Stimulated activated CD8-positive, alpha-beta memory T cell treated with anti-CD3 and anti-CD28 coated beads, Interleukin-12 subunit alpha, Interleukin-12 subunit beta, amount 100 ng/mL, for 24 hours (primary cell): Measurements from ENCODE around the gene SLC6A12.
"Not testable (repeated sequence)": the region's sequence is repeated elsewhere in the genome, so short reads cannot be mapped to it uniquely, and the experiment has no call there.

Experiments used
- DNase-seq: peaks from one replicate; pipeline ENCODE4 v3.0.0-alpha.2; 2020; ENCODE audit errors: extremely low read depth

SLC6A12 gene

GRCh38 chr12:197911-198695, 15.9 kb downstream of the SLC6A12 start:
- no peak for DNase-seq

- no peak for DNase-seq
These were observed 16.6 kb downstream of the SLC6A12 start for GRCh38 chr12:197347-197746.

DNA sequence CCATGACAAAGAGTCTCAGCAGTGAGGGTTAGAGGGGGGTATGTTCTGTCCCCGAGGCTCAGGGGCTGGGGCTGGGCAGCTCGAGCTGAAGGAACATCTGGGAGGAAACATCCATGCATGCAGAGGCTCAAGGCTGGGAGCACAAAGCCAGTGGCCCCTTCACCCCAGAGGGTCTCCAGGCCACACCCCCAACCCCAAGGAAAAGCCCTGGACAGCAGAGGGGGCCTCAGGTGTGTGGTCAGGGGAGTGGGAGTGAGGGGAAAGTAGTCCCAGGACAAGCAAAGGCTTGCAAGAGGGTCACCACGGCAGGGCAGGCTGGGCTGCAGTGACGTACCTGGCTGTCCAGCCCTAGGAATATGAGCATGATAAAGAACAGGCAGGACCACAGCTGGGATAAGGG, 17.5 kb downstream of the SLC6A12 start:
- no peak for DNase-seq

DNA sequence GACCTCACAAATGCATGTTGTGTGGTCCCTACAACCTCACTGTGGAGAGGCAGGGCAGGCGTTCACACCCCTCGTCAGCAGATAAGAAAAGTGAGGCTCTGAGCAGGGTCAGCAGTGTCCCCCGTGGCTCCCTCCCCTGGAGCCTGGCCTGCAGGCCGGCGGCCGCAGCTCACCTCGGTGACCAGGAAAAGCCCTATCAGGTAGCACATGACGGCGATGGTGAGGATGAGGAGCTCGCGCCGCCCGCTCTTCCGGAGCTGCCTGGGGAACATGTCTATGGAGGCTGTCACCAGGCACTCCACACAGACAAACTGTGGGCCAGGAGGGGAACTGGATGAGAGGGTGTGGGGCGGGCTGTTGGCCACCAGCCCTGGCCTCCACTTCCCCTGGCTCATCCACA, 18.0 kb downstream of the SLC6A12 start:
- no peak for DNase-seq

- no peak for DNase-seq
These were observed 18.8 kb downstream of the SLC6A12 start for GRCh38 chr12:195156-195555.

- no peak for DNase-seq
These were observed 19.7 kb downstream of the SLC6A12 start for GRCh38 chr12:194276-194675.

GRCh38 chr12:193261-193660, 20.7 kb downstream of the SLC6A12 start:
- no peak for DNase-seq

DNA sequence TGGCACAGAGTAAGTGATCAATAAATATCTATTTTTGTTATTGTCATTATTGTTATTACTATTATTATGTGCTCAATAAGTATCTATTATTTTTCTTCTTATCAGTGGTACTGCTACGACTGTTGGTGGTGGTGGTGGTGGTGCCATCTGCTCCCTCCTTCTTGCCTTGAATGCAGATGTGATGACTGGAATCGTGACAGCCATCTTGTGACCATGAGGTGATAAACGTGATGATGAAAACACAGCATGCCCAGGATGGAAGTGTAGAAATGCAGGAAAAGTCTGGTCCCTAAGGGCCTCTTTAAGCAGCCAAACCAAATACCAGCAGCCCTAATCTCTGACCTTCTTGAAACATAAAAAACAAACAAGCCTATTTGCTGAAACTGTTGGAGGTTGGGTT, 22.4 kb downstream of the SLC6A12 start:
- no peak for DNase-seq

DNA sequence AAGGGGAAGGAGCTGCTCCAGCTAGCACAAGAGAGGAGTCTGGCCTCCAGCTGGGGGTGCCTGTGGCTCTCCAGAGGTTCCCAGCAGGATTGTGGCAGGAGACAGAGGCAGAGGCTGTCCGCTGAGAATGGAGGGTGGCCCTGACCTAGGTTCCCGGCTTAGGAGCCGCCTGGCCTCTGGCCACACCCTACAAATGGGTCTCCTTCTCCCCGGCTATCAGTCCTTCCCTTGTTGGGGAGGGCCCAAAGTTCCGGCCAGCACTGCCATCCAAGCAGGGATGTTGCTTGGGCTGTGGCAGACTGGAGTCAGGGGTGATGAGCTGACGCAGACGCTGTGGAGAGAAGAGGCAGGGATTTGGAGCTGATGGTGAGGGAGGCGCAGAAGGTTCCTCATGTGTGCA, 23.1 kb downstream of the SLC6A12 start:
- DNase-seq = no peak

DNA sequence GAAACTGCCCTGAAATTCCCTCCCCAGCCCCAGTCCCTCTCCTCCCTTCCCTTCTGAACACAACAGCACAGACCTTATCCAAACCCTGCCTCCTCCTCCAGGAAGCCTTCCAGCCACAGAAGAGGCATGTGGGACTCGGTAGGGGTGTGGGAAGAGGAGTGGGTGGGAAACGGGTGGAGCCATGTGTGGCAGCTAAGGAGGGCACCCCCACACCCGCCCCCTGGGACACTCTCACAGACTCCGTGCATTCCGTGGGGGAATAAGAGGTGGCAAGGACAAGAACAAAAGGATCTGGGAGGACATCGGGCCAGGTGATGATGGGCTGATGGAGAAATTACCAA, 24.4 kb downstream of the SLC6A12 start:
- DNase-seq = no peak

GRCh38 chr12:188910-189621, 24.9 kb downstream of the SLC6A12 start:
- DNase-seq = no peak

GRCh38 chr12:187986-188909, 25.7 kb downstream of the SLC6A12 start:
- DNase-seq = not testable (repeated sequence)

- DNase-seq = no peak
These were observed 27.8 kb downstream of the SLC6A12 start for GRCh38 chr12:186006-186625.

DNA sequence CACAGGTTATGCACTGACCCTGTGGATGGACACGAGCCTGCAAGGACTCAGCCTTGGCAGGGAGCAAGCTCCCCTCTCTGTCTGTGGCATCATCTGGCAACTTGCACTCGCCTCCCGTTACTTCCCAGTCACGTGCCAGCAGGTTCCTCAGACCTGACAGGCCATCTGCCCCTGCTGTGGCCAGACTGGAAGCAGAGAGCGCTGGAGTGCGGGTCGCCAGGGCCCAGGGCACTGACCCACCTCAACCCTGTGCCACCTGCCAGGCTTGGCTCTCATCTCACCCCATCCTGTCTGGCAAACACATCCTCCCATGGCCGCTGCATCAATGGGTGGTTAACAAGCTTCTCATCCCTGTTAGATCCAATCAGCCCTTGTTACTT, 28.4 kb downstream of the SLC6A12 start:
- DNase-seq = no peak

GRCh38 chr12:184811-185575, 29.0 kb downstream of the SLC6A12 start:
- no peak for DNase-seq

DNA sequence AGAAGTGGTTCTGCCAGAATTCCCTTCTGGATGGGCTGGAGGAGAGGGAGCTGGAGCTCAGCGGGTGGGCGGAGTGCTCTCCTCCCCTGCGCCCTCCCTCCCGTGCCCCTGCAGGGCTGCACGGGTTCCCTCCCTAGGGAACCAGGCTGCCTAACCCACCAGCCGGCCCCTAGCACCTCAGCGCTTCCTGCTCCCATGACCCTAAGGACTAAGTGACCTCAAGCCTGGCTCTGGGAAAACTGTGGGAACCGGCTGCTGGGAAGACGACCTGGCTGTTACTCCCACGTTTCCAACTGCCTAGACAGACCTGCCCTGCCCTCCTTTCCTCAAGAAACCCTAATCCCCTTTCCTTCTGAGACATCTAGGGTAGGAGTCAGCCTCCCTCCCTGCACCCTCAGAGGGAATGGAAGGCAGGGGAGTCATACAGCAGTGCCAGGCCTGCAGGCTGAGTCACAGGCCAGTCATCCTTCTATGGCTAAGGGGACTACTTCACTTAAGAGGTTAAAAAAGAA, 31.5 kb downstream of the SLC6A12 start:
- DNase-seq = no peak

DNA sequence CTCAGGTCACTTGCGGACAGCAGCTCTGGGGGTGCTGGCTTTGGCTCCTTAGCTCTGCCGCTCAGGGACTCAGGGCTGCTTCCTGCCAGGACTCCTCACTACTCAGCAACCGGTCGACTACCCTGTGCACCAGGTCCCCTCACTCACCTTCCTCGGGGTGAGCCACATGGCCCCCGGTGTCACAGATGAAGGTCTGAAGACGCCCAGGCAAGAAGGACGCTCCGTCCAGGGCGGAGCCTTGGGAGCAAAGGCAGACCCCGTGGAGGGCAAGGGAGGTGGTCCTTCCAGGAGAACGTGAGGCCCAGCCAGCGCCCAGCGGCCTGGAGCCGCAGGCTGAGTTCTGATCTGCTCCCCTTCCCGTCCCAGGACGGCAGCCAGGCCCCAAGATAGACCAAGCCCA, 32.0 kb downstream of the SLC6A12 start:
- DNase-seq = no peak

DNA sequence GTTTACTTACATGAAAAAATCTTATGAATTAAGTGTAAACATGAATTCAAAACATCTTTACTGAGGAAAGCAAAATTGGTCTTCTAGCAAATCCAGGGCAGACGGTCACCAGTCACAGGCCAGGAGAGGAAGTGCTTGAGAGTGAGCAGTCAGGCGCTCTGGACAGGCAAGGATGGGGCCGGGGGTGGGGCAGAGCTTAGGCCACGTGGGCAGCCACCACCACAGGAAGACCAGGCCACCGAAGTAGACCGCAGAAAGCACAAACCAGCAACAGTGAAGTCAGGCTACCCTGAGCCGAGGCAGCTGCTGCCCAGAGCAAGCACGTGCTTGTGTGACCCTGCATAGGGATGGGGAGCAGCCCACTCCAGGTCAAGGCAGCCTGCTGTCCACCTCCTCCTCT, 33.5 kb downstream of the SLC6A12 start:
- no peak for DNase-seq

GRCh38 chr12:179885-180284, 34.1 kb downstream of the SLC6A12 start:
- no peak for DNase-seq

GRCh38 chr12:179131-179884, 34.6 kb downstream of the SLC6A12 start:
- no peak for DNase-seq

DNA sequence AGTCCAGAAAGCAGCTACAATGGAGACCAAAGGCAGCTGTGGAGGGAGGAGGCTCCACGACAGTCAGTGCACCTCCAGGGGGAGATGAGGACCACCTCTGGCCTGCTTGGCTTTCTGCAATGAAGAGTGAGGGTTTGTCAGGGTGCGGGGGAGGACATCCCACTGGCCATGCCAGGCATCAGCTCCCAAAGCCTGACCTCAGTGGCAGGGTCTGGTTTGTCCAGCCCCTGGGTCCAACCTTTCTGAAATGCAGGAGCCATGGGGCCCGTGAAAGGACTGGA, 35.2 kb downstream of the SLC6A12 start:
- DNase-seq = no peak
